Endothelial cell of umbilical vein (primary cell): ENCODE results near the gene CASKIN1.

Experiments used
- EZH2 ChIP-seq: IDR thresholded peaks from 2 replicates; pipeline ENCODE4 v1.6.1; 2012; ENCODE audit warnings: borderline replicate concordance, low read depth, mild to moderate bottlenecking, moderate library complexity, low read length, inconsistent platforms; ENCODE audit not compliant: severe bottlenecking
- FOS ChIP-seq: IDR thresholded peaks from 2 replicates; pipeline ENCODE4 v1.6.1; 2011; ENCODE audit warnings: mild to moderate bottlenecking, low read length, moderate library complexity, borderline replicate concordance; ENCODE audit not compliant: insufficient read depth
- JUN ChIP-seq: IDR thresholded peaks from 2 replicates; pipeline ENCODE4 v1.6.1; 2011; ENCODE audit warnings: borderline replicate concordance, low read depth; ENCODE audit not compliant: insufficient read length, insufficient read depth
- MYC ChIP-seq: IDR thresholded peaks from one replicate; pipeline ENCODE4 v1.6.1; 2011; ENCODE audit warnings: mild to moderate bottlenecking, low read depth, low read length
- POLR2A ChIP-seq: IDR thresholded peaks from 2 replicates; pipeline ENCODE4 v1.6.1; 2012; ENCODE audit warnings: low read depth, mild to moderate bottlenecking, control low read depth, low read length
- POLR2AphosphoS5 ChIP-seq: IDR thresholded peaks from 2 replicates; pipeline ENCODE4 v1.6.1; 2012; ENCODE audit warnings: low read depth, mild to moderate bottlenecking, control low read depth, low read length, moderate library complexity; ENCODE audit not compliant: insufficient read depth
- TF ChIP-seq, protein P1 (sequence below), 2 donors: IDR thresholded peaks; 1 replicate in 1 of 2; 2 replicates in 1 of 2; pipeline ENCODE4 v1.5.1; 2011; ENCODE audit warnings: low read length in 2 of 2, mild to moderate bottlenecking in 2 of 2, moderate library complexity in 2 of 2, control low read depth in 1 of 2, inconsistent platforms in 1 of 2, low read depth in 1 of 2; ENCODE audit not compliant: insufficient read depth in 1 of 2; ENCODE audit errors: extremely low read depth in 1 of 2
- TF ChIP-seq, protein P2 (sequence below): IDR thresholded peaks from 2 replicates; pipeline ENCODE4 v1.6.1; 2011; ENCODE audit not compliant: insufficient read depth, insufficient read length

DNA sequence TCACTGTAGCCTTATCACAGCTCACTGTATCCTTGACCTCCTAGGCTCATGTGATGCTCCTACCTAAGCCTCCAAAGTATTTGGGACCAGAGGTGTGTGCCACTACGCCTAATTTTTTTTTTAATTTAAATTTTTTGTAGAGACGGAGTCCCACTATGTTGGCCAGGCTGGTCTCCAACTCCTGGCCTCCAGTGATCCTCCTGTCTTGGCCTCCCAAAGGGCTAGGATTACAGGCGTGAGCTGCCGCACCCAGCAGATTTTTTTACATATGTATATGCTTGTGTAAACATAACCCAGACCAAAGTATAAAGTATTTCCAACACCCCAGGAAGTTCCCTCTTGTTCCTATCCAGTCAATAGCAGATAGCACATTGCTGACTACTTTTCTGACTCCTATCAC is 19.9 kb upstream of the CASKIN1 start:
- TF ChIP-seq POLR2AphosphoS5 (no peak), EZH2 (no peak), MYC (no peak), POLR2A (no peak), JUN (no peak), FOS (no peak)
- TF ChIP-seq, protein P1, sequence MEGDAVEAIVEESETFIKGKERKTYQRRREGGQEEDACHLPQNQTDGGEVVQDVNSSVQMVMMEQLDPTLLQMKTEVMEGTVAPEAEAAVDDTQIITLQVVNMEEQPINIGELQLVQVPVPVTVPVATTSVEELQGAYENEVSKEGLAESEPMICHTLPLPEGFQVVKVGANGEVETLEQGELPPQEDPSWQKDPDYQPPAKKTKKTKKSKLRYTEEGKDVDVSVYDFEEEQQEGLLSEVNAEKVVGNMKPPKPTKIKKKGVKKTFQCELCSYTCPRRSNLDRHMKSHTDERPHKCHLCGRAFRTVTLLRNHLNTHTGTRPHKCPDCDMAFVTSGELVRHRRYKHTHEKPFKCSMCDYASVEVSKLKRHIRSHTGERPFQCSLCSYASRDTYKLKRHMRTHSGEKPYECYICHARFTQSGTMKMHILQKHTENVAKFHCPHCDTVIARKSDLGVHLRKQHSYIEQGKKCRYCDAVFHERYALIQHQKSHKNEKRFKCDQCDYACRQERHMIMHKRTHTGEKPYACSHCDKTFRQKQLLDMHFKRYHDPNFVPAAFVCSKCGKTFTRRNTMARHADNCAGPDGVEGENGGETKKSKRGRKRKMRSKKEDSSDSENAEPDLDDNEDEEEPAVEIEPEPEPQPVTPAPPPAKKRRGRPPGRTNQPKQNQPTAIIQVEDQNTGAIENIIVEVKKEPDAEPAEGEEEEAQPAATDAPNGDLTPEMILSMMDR (IDR thresholded peaks at IDR 0.05; ENCODE audit: extremely low read depth in 1 of 2, insufficient read depth in 1 of 2, low read depth in 1 of 2, low read length in 2 of 2) = no peak
- TF ChIP-seq, protein P2, sequence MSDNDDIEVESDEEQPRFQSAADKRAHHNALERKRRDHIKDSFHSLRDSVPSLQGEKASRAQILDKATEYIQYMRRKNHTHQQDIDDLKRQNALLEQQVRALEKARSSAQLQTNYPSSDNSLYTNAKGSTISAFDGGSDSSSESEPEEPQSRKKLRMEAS = no peak
